NCI-H460 (cell line): ENCODE measurements around the gene ZNF580. TPM values are rescaled to one million over a fixed set of nuclear protein-coding genes. Genes with fewer than 3 reads are reported as not detected.

ENCODE experiments used
- DNase-seq: peaks from one replicate; pipeline ENCODE4 v3.0.0-alpha.2; 2016; ENCODE audit warnings: low read depth; ENCODE audit errors: extremely low read depth
- total RNA-seq: library from RNA; depleted of rRNA; stranded (reverse); fragments of >200 nt; shearing (Covaris generic); gene quantifications from 2 replicates; pipeline ENCODE4 v1.2.3, GENCODE V29; 2014; rRNA removed

The ZNF580 gene
- total RNA-seq, 1 experiment from 2014 or later: 8.9 TPM

GRCh38 chr19:55688422-55689218, 47.8 kb downstream of the ZNF580 start:
- no peak for DNase-seq

- DNase-seq: no peak
Observed at GRCh38 chr19:55689411-55690108, 48.8 kb downstream of the ZNF580 start.

- DNase-seq: no peak
Observed at GRCh38 chr19:55690109-55690768, 49.4 kb downstream of the ZNF580 start.

GRCh38 chr19:55690769-55691545, 50.2 kb downstream of the ZNF580 start:
- DNase-seq: no peak

GRCh38 chr19:55691561-55692481, 51.0 kb downstream of the ZNF580 start:
- DNase-seq: no peak

- DNase-seq: no peak
Observed at GRCh38 chr19:55692681-55693081, 51.9 kb downstream of the ZNF580 start.

Other genes starting within 250 kb of the ZNF580 start
- gene UBE2S, start 233.2 kb upstream of the ZNF580 start, total RNA-seq: 369 and 378 TPM in 2 replicates
- gene SHISA7, start 197.7 kb upstream of the ZNF580 start, total RNA-seq: not detected in 2 replicates
- gene ISOC2, start 179.4 kb upstream of the ZNF580 start, total RNA-seq: 33.9 and 39.6 TPM in 2 replicates
- gene C19orf85, start 176.3 kb upstream of the ZNF580 start, total RNA-seq: not detected in 2 replicates
- gene ZNF628, start 164.4 kb upstream of the ZNF580 start, total RNA-seq: 2.1 and 6.1 TPM in 2 replicates
- 3.9 and 4.5 TPM in 2 replicates for gene NAT14, start 155.8 kb upstream of the ZNF580 start, total RNA-seq
- 0.07 TPM in 1 of 2 replicates, not detected in the other for gene SSC5D, start 152.6 kb upstream of the ZNF580 start, total RNA-seq
- gene SBK2, start 103.9 kb upstream of the ZNF580 start, total RNA-seq: not detected in 2 replicates
- 0.32 TPM in 1 of 2 replicates, not detected in the other for gene SBK3, start 95.5 kb upstream of the ZNF580 start, total RNA-seq
- 2.1 and 3.2 TPM in 2 replicates for gene ZNF579, start 60.2 kb upstream of the ZNF580 start, total RNA-seq
- 3.6 and 5.0 TPM in 2 replicates for gene FIZ1, start 41.5 kb upstream of the ZNF580 start, total RNA-seq
- gene ZNF524, start 40.7 kb upstream of the ZNF580 start, total RNA-seq: 15.9 and 16.5 TPM in 2 replicates
- gene ZNF865, start 35.4 kb upstream of the ZNF580 start, total RNA-seq: 1.1 and 1.3 TPM in 2 replicates
- gene ZNF784, start 16.4 kb upstream of the ZNF580 start, total RNA-seq: 2.1 and 2.2 TPM in 2 replicates
- 12.3 and 13.6 TPM in 2 replicates for gene ZNF581, start 2.6 kb downstream of the ZNF580 start, total RNA-seq
- 1.9 and 2.3 TPM in 2 replicates for gene CCDC106, start 7.2 kb downstream of the ZNF580 start, total RNA-seq
- 68.3 and 72.4 TPM in 2 replicates for gene U2AF2, start 14.0 kb downstream of the ZNF580 start, total RNA-seq
- gene EPN1, start 34.2 kb downstream of the ZNF580 start, total RNA-seq: 32.8 and 35.9 TPM in 2 replicates
- not detected in 2 replicates for gene NLRP9, start 97.4 kb downstream of the ZNF580 start, total RNA-seq
- gene RFPL4A, start 118.1 kb downstream of the ZNF580 start, total RNA-seq: not detected in 2 replicates
- not detected in 2 replicates for gene RFPL4AL1, start 128.1 kb downstream of the ZNF580 start, total RNA-seq
- gene NLRP11, start 191.0 kb downstream of the ZNF580 start, total RNA-seq: not detected in 2 replicates
- not detected in 2 replicates for gene NLRP4, start 195.5 kb downstream of the ZNF580 start, total RNA-seq